GM21619 (cell line): Measurements from ENCODE around the gene HMCN1.

Experiments used
- ATAC-seq: cut with Tn5 transposase; IDR thresholded peaks from one replicate; pipeline ENCODE4 v1.9.1; 2021; ENCODE audit not compliant: unreplicated experiment

Gene HMCN1

DNA sequence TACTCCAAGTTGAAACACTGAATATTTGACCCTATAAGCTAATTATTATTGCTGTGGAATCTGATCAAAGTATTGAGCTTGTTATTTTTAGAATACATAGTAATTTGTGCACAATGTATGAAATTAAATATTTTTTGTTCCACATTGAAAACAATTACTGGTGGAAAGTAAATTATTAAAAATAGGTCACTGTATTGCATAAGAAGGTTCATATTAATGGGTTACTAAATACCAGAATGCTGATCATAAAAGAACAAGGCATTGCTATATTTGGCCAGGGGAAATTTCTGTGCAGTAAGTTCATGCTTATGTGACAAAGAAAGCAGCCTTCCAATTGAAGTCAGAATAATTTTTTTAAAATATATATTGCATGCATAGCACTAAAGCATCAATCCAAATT, 481.4 kb downstream of the HMCN1 start:
- ATAC-seq: no peak

DNA sequence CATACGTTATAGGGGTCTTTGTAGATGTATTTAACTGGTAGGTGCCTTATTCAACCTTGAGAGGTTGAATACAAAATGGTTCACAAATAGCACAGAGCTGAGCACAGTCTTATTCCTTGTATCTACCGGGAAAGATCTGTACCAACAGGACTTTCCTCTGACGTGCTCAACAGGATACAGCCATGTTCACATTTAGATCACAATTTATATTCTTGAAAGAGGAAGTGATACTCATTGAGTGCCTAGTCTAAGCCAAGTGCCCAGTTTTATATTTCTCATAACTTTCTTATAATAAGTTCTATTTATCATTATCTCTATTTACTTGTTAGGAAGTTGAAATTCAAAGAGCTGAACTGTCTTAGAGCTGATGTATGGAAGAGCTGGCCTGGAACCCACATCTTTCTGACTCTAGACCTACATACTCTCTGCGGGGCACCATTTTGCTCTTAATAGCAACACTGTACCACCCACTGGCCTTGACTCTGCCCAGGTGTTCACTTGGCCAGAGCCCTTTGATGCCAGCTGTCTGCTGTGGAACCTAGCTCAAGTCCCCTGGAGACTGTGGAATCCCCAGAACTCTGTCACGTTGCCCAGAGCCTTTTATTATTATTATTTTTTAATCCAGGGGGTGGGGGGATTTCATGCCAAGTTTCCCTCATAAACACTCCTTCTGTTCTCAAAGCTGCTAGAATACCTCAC, 484.6 kb downstream of the HMCN1 start:
- ATAC-seq: no peak

DNA sequence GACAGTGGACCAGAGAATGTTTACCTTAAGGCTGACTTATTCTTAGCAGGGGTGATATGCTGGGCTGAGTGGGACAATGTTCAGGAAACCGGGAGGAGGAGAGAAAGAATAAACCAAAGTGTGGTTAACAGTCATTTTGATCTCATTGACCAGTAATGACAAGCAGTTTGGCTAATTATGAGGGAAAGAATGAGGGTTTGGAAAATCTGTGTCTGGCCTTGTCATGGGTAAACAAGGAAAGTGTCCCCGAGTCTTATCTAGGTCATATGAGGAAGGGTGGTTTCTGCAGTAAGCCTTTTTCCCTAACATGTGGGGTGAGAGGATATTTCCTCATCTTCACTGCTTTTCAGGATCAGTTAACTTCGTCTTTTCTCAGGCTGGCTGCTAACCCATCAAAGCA, 485.9 kb downstream of the HMCN1 start:
- no peak for ATAC-seq

DNA sequence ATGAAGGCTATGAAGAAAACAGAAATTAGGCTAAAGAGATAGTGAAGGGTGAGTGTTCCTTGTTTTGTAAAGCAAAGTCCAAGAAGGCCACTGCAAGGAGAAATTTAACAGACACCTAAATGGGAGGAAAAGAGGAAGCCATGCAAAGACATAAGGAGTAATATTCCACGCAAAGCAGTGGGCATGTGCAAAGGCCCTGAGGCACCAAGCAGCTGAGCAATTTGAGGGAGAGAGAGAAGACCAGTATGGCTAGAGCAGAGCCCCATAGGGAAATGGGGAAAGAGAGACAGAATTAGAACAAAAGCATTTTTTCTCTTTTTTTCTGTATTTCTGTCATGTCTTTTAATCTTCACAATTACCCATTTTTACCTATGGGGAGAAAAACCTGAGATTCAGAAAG, 486.7 kb downstream of the HMCN1 start:
- ATAC-seq: no peak

DNA sequence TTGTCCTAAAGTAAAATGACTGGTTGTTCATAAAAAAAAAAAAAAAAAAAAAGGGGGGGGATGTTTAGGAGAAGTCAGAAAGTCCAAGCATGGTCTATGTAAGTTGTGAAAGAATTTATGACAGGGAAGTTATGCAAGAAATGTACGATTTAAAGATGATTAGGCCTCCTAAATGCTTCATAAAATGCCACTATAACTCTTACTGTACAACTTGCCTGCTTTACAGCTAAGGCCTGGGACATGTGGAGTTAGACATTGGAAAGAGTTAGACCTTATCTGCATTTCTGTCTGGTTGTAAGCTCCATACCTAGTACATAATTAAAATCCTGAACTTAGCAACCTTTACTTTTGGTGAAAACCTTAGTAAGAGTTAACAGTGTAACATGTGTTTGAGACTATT, 490.9 kb downstream of the HMCN1 start:
- no peak for ATAC-seq

DNA sequence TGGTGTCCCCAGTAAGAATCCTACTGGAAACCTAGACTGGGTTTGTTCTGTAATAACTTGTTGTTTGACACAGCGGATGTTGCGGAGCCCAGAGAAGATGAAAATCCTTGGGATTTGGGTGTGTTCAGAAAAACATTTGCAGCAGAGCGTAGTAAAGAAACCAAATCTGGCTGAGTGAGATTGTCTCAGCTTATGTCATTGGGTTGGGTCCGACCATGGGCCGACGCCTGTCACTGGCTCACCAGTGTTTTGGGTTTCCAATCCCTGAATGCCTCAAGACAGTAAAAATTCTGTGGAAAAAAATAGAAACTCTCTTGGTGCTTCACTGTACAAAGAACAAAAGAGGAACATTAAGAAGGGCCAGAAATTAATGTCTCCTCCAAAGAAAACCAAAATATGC, 494.6 kb downstream of the HMCN1 start:
- ATAC-seq: no peak

DNA sequence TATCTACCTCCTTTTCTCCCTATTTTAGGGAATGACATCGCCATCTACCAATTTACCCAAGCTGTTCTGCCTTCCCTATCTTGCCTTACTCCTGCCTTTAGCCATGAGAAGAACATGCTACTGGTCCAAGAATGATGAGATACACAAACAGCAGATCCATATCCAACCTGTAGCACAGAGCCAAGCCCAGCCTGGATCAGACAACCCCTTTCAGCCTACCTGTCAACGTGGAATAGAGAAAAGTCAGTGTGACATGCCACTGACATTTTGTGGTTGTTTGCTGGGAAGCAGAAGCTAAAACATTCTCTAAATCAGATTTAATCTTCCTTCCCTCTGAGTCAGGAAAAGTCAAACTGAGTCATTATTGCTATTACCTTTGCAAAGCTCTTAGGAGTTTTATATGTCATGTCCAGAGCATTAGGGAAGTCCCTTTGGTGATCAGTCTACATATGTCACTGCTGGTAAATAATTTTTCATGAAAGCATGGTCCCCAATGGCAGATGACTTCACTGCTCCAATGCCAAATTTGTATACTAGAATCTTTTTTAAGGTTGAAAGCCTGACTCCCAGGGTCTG, 497.8 kb downstream of the HMCN1 start:
- no peak for ATAC-seq

DNA sequence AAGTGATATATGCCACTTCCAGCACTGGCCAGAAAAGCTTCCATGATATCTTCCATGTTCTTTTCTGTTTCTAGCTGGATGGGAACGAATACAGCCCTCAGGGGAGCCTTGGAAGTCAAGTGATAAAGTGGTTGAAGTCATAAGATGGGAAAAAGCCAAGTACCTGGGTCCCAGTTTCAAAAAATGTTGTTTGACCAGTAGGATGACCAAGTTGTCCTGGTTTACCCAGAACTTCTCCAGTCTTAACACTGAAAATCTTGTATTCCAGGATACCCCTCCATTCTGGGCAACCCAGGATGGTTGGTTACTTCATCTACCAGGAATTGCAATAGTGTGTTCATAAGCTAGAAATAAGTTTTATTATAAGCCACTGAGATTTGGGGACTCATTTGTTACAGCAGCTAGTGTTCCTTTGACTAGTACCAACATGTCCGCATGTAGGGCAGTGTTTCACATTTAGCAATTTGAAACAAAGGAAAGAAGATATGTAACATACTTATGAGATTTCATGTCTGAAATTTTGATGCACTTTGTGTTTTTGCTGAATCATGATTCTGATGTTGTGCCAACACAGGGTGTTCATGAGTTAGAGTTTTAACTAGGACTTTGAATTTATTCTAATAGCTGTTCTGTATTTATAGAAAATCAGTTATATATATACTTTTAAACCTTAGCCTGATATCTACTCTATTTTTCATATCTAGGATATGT, 500.9 kb downstream of the HMCN1 start:
- no peak for ATAC-seq

DNA sequence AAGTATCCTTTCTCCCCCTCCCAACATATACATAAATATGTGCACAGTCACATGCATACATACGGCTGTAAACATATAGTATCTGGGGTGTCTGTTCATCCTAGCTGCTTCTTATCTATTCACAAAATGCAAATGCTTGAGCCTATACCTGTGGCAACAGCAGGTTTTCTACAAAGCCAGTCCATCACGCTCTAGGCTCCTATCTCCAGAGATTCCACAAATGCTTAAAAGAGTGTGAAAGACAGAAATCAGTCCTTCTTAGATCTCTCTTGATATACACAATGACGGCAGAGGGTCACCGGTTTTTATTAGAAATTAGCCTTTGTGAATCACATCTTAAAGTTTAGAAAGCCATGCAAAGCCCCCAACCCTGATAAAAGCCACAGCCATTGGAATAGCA, 501.5 kb downstream of the HMCN1 start:
- ATAC-seq: no peak

DNA sequence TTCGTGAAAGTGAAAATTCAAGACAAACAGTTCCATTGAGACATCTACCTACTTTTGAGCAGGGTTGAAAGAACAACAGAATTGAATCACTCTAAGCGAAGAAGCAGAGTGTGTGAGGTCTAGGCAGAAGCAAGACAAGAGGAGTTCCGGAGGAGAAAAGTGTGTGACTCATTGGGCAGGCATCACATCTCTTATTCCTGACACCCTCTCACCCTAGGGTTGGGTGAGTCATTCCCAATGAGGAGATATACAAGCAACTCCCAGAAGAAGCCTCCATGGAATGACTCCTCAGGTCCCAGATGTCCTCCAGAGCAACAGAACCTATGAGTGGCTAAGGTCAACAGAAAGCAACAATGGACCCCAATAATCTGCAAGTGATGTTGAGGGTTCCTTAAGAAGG, 502.7 kb downstream of the HMCN1 start:
- ATAC-seq: no peak

DNA sequence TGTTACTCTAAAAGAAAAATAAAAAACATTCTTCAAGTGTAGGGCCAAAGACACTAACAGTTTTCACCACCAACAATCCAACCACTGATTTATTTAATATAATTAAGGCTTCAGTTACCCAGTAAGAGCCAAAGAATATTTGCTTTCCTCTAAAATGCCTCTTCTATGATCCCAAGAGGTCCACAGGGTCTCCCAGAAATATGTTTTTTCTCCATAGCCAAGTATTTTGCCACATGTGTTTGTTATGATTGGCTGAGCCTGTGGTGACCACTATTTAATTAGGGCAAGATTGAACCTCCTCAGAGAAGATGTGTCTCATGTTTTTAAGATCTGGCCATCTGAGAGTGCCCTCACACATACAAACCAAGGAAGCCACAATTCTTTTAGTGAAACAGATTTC, 505.0 kb downstream of the HMCN1 start:
- no peak for ATAC-seq

DNA sequence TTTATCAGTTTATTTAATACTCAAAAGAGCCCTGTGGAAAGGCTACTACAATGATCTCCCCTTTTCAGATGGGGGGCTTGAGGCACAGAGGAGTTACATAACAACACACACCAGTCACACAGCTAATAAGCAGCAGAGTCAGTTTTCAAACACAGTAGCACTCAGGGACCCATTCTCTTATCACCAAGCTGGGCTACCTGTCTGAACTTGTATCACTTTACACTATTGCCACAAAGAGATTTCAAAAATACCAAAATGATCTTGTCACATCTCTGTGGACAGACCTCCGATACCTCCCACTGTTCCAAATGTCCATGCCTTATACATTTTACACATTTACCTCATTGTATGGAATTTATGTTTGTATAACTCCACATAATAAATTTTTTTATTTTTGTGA, 506.2 kb downstream of the HMCN1 start:
- no peak for ATAC-seq
